CD4-positive, alpha-beta memory T cell (primary cell): ENCODE measurements around the gene AGMO. TPM values are rescaled to one million over a fixed set of nuclear protein-coding genes. Genes with fewer than 3 reads are reported as not detected.
"Not testable (repeated sequence)": the region's sequence is repeated elsewhere in the genome, so short reads cannot be mapped to it uniquely, and the experiment has no call there.

Experiments
- CTCF ChIA-PET: fragments of 350-600 bp; sonication (Branson Sonifier 250); formaldehyde crosslinking; loops from one replicate; lab custom pipeline; 2021; ENCODE audit warnings: inconsistent platforms; ENCODE audit not compliant: partially characterized antibody; lab: Charles Lee
- POLR2A ChIA-PET: fragments of 350-600 bp; sonication (Branson Sonifier 250); formaldehyde crosslinking; loops from one replicate; lab custom pipeline; 2021; ENCODE audit not compliant: partially characterized antibody; lab: Charles Lee
- DNase-seq, 5 donors: peaks; one replicate each; pipeline versions ENCODE4 v3.0.0 to v3.0.0-alpha.2; 2020 to 2022; ENCODE audit warnings: mixed read lengths in 1 of 5
- H3K27ac ChIP-seq: one replicate; pipeline ENCODE4 v1.7.0; 2013; ENCODE audit warnings: low read depth, low read length
- H3K27me3 ChIP-seq: 2 replicates; pipeline ENCODE4 v1.7.0; 2013; ENCODE audit warnings: mild to moderate bottlenecking, low read length, moderate library complexity; ENCODE audit not compliant: insufficient read depth
- H3K36me3 ChIP-seq: 2 replicates; pipeline ENCODE4 v1.7.0; 2013; ENCODE audit warnings: mild to moderate bottlenecking, low read length, moderate library complexity; ENCODE audit not compliant: insufficient read depth
- H3K4me1 ChIP-seq: 2 replicates; pipeline ENCODE4 v1.7.0; 2013; ENCODE audit warnings: mild to moderate bottlenecking, low read length, moderate library complexity; ENCODE audit not compliant: insufficient read depth
- H3K4me3 ChIP-seq, 2 donors: one replicate each; pipeline ENCODE4 v1.7.0; 2013; ENCODE audit warnings: low read length in 2 of 2, mild to moderate bottlenecking in 1 of 2
- H3K9me3 ChIP-seq, 2 donors: one replicate each; pipeline ENCODE4 v1.7.0; 2013; ENCODE audit warnings: low read length in 2 of 2, control low read depth in 1 of 2; ENCODE audit not compliant: control insufficient read depth in 1 of 2
- H3K27ac Mint-ChIP-seq, 7 donors: one replicate each; pipeline ENCODE4 v1.8.0; 2020 to 2021; ENCODE audit warnings: mixed read lengths in 7 of 7, mild to moderate bottlenecking in 6 of 7, inconsistent platforms in 3 of 7, moderate library complexity in 3 of 7
- H3K27me3 Mint-ChIP-seq, 2 donors: one replicate each; pipeline ENCODE4 v1.8.0; 2020 to 2021; ENCODE audit warnings: mixed read lengths in 2 of 2
- H3K36me3 Mint-ChIP-seq, 2 donors: one replicate each; pipeline ENCODE4 v1.8.0; 2020 to 2021; ENCODE audit warnings: mixed read lengths in 2 of 2, inconsistent platforms in 1 of 2, mild to moderate bottlenecking in 1 of 2
- H3K4me1 Mint-ChIP-seq, 4 donors: one replicate each; pipeline ENCODE4 v1.8.0; 2020 to 2021; ENCODE audit warnings: mixed read lengths in 4 of 4, mild to moderate bottlenecking in 1 of 4
- H3K4me3 Mint-ChIP-seq, 8 donors: one replicate each; pipeline ENCODE4 v1.8.0; 2020 to 2021; ENCODE audit warnings: mixed read lengths in 8 of 8, mild to moderate bottlenecking in 7 of 8, moderate library complexity in 6 of 8, inconsistent platforms in 3 of 8
- H3K9me3 Mint-ChIP-seq, 8 donors: one replicate each; pipeline ENCODE4 v1.8.0; 2020 to 2021; ENCODE audit warnings: mixed read lengths in 8 of 8, mild to moderate bottlenecking in 5 of 8, inconsistent platforms in 3 of 8, moderate library complexity in 1 of 8
- intact Hi-C: fragments of 100-400 bp; cut with micrococcal nuclease; formaldehyde crosslinking; loops from one replicate; pipeline ENCODE4 v1.15.1; 2023
- polyA plus RNA-seq, 2 donors: library from polyadenylated mRNA; unstranded; fragments of 300-500 nt; fragmentation: Illumina TruSeq; gene quantifications; one replicate each; pipeline ENCODE4 v1.2.3, GENCODE V29; 2021
- total RNA-seq, 2 experiments: library from RNA; stranded (reverse); gene quantifications; one replicate each; pipeline ENCODE4 v1.2.3, GENCODE V29; 2021

AGMO gene
- total and polyA plus RNA-seq, 4 experiments from 2014 or later, result not detected

- H3K36me3 Mint-ChIP-seq, result no peaks in the 10 kb centered on the region
- DNase-seq, result no peak
- Histone ChIP-seq H3K27ac (no peak overlapping the region), H3K4me3 (no peak overlapping the region), H3K27me3 (no peaks in the 10 kb centered on the region), H3K36me3 (no peaks in the 10 kb centered on the region), H3K4me1 (no peaks in the 10 kb centered on the region), H3K9me3 (no peaks in the 10 kb centered on the region)
- H3K27me3 Mint-ChIP-seq, result no peaks in the 10 kb centered on the region
- no peak overlapping the region for H3K4me3 Mint-ChIP-seq
- no peak overlapping the region for H3K27ac Mint-ChIP-seq
- H3K9me3 Mint-ChIP-seq, result peaks cover 0 to 7% (median 2%) of the 10 kb centered on the region in 8 donors
- no peaks in the 10 kb centered on the region for H3K4me1 Mint-ChIP-seq
- intact Hi-C loops, result no loop called here
- ChIA-PET POLR2A (no interaction called here), CTCF (no interaction called here)
These were observed 253.0 kb downstream of the AGMO start for GRCh38 chr7:15308821-15309220.

GRCh38 chr7:15306296-15306695, 255.5 kb downstream of the AGMO start:
- DNase-seq, result no peak
- Histone ChIP-seq H3K27me3 (no peaks in the 10 kb centered on the region), H3K27ac (no peak overlapping the region), H3K9me3 (no peaks in the 10 kb centered on the region), H3K4me3 (no peak overlapping the region), H3K4me1 (no peaks in the 10 kb centered on the region), H3K36me3 (no peaks in the 10 kb centered on the region)
- no peaks in the 10 kb centered on the region for H3K4me1 Mint-ChIP-seq
- POLR2A ChIA-PET, result no interaction called here
- peaks cover 0 to 4% (median 0%) of the 10 kb centered on the region in 8 donors for H3K9me3 Mint-ChIP-seq
- no peak overlapping the region for H3K4me3 Mint-ChIP-seq
- intact Hi-C loops, result no loop called here
- H3K36me3 Mint-ChIP-seq, result no peaks in the 10 kb centered on the region
- CTCF ChIA-PET, result no interaction called here
- H3K27ac Mint-ChIP-seq, result no peak overlapping the region
- H3K27me3 Mint-ChIP-seq, result no peaks in the 10 kb centered on the region

- no peak for DNase-seq
- POLR2A ChIA-PET, result no interaction called here
- intact Hi-C loops, result no loop called here
These were observed 256.7 kb downstream of the AGMO start for GRCh38 chr7:15305002-15305600.

GRCh38 chr7:15303357-15303756, 258.5 kb downstream of the AGMO start:
- POLR2A ChIA-PET, result no interaction called here
- H3K27me3 ChIP-seq, result no peaks in the 10 kb centered on the region
- no peaks in the 10 kb centered on the region for H3K9me3 ChIP-seq

More at GRCh38 chr7:15305002-15305600, 256.7 kb downstream of the AGMO start:
- no peaks in the 10 kb centered on the region for H3K4me1 ChIP-seq
- H3K36me3 ChIP-seq, result no peaks in the 10 kb centered on the region
- H3K9me3 ChIP-seq, result no peaks in the 10 kb centered on the region
- Mint-ChIP-seq H3K27me3 (no peaks in the 10 kb centered on the region), H3K36me3 (no peaks in the 10 kb centered on the region), H3K4me3 (no peak overlapping the region), H3K27ac (no peak overlapping the region), H3K9me3 (peaks cover 0 to 7% (median under 1%) of the 10 kb centered on the region in 8 donors), H3K4me1 (no peaks in the 10 kb centered on the region)
- CTCF ChIA-PET, result no interaction called here
- no peak overlapping the region for H3K27ac ChIP-seq
- H3K27me3 ChIP-seq, result no peaks in the 10 kb centered on the region
- H3K4me3 ChIP-seq, result no peak overlapping the region

GRCh38 chr7:15300986-15301385, 260.8 kb downstream of the AGMO start:
- H3K4me1 Mint-ChIP-seq, H3K4me3 Mint-ChIP-seq, H3K9me3 Mint-ChIP-seq, DNase-seq, H3K27me3 ChIP-seq, H3K4me3 ChIP-seq, H3K27ac Mint-ChIP-seq, H3K9me3 ChIP-seq, H3K4me1 ChIP-seq, intact Hi-C loops, H3K36me3 ChIP-seq, H3K27me3 Mint-ChIP-seq, POLR2A ChIA-PET, H3K36me3 Mint-ChIP-seq, H3K27ac ChIP-seq: not testable (repeated sequence)
- CTCF ChIA-PET, result interaction anchor here (2.0 kb wide), 1 partner anchor 9 kb away, joined by 4 read pairs; no protein-coding TSS in a partner anchor

More at GRCh38 chr7:15303357-15303756, 258.5 kb downstream of the AGMO start:
- H3K4me3 Mint-ChIP-seq, result no peak overlapping the region
- no peaks in the 10 kb centered on the region for H3K4me1 Mint-ChIP-seq
- no peaks in the 10 kb centered on the region for H3K36me3 ChIP-seq
- H3K9me3 Mint-ChIP-seq, result peaks cover 0 to 10% (median 1%) of the 10 kb centered on the region in 8 donors
- no peaks in the 10 kb centered on the region for H3K36me3 Mint-ChIP-seq
- H3K4me3 ChIP-seq, result no peak overlapping the region
- no peak overlapping the region for H3K27ac Mint-ChIP-seq
- no peak for DNase-seq
- H3K27ac ChIP-seq, result no peak overlapping the region
- CTCF ChIA-PET, result no interaction called here
- H3K27me3 Mint-ChIP-seq, result no peaks in the 10 kb centered on the region
- no peaks in the 10 kb centered on the region for H3K4me1 ChIP-seq
- intact Hi-C loops, result no loop called here

GRCh38 chr7:15292138-15292537, 269.7 kb downstream of the AGMO start:
- Mint-ChIP-seq H3K27ac (no peak overlapping the region), H3K4me3 (peak overlapping the region in 1 of 8 donors; percentile 64), H3K36me3 (no peaks in the 10 kb centered on the region), H3K9me3 (peaks cover 0 to 7% (median under 1%) of the 10 kb centered on the region in 8 donors), H3K27me3 (no peaks in the 10 kb centered on the region), H3K4me1 (no peaks in the 10 kb centered on the region)
- intact Hi-C loops, result no loop called here
- H3K4me3 ChIP-seq, result no peak overlapping the region
- ChIA-PET CTCF (interaction anchor here (1.0 to 1.5 kb wide), 2 partner anchors 9 to 35 kb away, joined by 3 to 4 read pairs; no protein-coding TSS in a partner anchor), POLR2A (no interaction called here)
- H3K9me3 ChIP-seq, result no peaks in the 10 kb centered on the region
- no peaks in the 10 kb centered on the region for H3K27me3 ChIP-seq
- H3K4me1 ChIP-seq, result no peaks in the 10 kb centered on the region
- DNase-seq, result no peak
- H3K27ac ChIP-seq, result no peak overlapping the region
- no peaks in the 10 kb centered on the region for H3K36me3 ChIP-seq

GRCh38 chr7:15291699-15292098, 270.1 kb downstream of the AGMO start:
- intact Hi-C loops, result no loop called here
- peak overlapping the region in 1 of 8 donors; percentile 64 for H3K4me3 Mint-ChIP-seq
- no peak overlapping the region for H3K27ac ChIP-seq
- no peaks in the 10 kb centered on the region for H3K4me1 ChIP-seq
- ChIA-PET CTCF (interaction anchor here (1.0 to 1.5 kb wide), 2 partner anchors 10 to 35 kb away, joined by 3 to 4 read pairs; no protein-coding TSS in a partner anchor), POLR2A (no interaction called here)
- H3K27me3 Mint-ChIP-seq, result no peaks in the 10 kb centered on the region
- H3K27me3 ChIP-seq, result no peaks in the 10 kb centered on the region
- no peak for DNase-seq
- H3K36me3 Mint-ChIP-seq, result no peaks in the 10 kb centered on the region
- no peaks in the 10 kb centered on the region for H3K36me3 ChIP-seq
- no peaks in the 10 kb centered on the region for H3K4me1 Mint-ChIP-seq
- no peak overlapping the region for H3K27ac Mint-ChIP-seq
- H3K4me3 ChIP-seq, result no peak overlapping the region
- no peaks in the 10 kb centered on the region for H3K9me3 ChIP-seq
- H3K9me3 Mint-ChIP-seq, result peaks cover 0 to 7% (median under 1%) of the 10 kb centered on the region in 8 donors
